Embryonic facial prominence (tissue), 1 donor: ENCODE results near the gene LRG1.

ENCODE experiments used
- DNase-seq: peaks from one replicate; pipeline ENCODE4 v3.0.0-alpha.2; 2016; ENCODE audit errors: extremely low spot score

The LRG1 gene

DNA sequence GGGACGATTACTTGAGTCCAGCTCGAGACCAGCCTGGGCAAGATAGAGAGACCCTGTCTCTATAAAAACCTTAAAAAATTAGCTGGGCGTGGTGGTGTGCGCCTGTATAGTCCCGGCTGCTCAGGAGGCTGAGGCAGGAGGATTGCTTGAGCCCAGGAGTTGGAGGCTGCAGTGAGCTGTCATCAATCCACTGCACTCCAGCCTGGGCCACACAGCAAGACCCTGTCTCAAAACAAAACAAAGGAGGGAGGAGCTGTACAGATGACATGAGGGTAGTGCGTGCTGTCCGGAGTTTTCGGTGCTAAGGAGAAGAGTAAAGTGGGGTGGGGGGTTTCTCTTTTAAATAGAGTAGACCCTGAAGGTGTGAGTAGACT, 45.2 kb downstream of the LRG1 start:
- no peak for DNase-seq

DNA sequence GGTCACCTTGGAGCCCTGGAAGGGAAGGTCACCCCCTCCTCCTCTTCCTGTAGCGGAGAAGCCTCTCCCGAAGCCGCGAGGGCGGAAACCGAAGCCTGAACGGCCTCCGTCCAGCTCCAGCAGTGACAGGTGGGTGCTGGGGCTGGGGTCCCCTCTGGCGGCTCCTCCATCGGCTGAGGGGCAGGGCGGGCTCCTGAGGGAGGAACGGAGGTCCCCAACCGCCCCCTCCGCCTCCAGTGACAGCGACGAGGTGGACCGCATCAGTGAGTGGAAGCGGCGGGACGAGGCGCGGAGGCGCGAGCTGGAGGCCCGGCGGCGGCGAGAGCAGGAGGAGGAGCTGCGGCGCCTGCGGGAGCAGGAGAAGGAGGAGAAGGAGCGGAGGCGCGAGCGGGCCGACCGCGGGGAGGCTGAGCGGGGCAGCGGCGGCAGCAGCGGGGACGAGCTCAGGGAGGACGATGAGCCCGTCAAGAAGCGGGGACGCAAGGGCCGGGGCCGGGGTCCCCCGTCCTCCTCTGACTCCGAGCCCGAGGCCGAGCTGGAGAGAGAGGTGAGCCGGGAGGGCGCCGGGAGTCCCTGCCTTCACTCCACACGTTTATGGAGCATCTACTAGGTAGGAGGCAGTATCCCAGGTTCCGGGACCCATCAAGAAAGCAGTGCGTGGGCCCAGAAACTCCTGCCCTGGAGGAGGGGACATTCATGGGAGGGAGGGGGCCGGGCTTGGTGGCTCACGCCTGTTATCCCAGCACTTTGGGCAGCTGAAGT, 45.7 kb downstream of the LRG1 start:
- no peak for DNase-seq

DNA sequence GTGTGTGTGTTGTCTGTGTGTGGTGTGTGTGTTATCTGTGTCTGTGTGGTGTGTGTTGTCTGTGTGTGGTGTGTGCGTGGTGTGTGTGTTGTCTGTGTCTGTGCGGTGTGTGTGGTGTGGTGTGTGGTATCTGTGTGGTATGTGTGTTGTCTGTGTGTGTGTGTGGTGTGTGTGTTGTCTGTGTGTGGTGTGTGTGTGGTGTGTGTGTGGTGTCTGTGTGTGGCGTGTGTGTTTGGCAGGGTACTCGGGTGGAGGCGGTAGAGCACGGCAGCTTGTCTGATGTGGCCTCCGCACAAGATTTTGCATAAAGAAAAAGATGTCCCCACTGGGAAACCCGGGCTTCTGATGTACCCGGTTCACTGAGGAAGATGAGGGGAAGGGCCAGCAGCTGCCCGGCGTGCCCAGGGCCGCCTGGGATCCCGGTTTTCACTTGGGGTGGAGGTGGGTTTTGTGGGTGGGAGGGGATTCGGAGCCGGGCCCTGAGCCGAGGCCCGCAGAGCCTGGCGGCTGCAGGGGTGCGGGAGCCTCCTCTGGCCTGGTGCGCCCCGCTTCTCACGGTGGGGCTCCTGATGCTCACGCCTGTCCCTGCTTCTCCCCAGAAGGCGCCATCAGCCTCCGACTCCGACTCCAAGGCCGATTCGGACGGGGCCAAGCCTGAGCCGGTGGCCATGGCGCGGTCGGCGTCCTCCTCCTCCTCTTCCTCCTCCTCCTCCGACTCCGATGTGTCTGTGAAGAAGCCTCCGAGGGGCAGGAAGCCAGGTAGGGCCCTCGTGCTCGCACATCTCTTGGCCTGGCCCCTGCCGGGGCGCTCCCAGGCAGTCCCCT, 46.5 kb downstream of the LRG1 start:
- no peak for DNase-seq

DNA sequence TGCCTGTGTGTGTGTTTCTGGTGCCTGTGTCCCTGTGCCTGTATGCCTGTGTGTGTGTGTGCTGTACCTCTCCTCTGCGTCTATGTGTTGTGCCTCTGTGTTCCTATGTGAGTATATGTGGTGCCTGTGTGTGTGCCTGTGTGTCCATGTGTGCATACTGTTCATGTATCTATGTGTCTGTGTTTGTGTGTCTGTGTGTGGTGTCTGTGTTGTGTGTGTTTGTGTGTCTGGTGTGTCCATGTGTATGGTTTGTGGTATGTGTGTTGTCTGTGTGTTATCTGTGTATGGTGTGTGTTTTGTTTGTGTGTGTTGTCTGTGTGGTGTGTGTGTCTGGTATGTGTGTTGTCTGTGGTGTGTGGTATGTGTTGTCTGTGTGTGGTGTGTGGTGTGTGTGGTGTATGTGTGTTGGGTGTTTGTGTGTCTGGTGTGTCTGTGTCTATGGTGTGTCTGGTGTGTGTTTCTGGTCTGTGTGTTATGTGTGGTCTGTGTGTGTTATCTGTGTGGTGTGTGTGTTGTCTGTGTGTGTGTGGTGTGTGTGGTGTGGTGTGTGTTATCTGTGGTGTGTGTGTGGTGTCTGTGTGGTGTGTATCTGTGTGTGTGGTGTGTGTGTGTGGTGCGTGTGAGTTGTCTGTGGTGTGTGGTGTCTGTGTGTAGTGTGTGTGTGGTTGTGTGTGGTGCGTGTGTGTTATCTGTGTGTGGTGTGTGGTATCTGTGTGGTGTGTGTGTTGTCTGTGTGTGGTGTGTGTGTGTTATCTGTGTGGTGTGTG, 47.3 kb downstream of the LRG1 start:
- no peak for DNase-seq

DNA sequence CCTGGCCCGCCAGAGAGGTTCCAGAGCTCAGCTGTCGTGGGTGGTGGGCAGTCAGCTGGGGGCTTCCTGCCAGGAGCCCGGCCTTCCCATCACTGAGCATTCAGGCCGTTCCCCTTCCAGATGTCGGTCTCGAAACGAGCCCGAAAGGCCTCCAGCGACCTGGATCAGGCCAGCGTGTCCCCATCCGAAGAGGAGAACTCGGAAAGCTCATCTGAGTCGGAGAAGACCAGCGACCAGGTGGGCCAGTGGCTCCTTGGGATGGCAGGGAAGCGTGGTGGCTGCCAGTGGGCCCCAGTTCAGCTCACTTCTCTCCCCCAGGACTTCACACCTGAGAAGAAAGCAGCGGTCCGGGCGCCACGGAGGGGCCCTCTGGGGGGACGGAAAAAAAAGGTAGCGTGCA, 48.4 kb downstream of the LRG1 start:
- no peak for DNase-seq

DNA sequence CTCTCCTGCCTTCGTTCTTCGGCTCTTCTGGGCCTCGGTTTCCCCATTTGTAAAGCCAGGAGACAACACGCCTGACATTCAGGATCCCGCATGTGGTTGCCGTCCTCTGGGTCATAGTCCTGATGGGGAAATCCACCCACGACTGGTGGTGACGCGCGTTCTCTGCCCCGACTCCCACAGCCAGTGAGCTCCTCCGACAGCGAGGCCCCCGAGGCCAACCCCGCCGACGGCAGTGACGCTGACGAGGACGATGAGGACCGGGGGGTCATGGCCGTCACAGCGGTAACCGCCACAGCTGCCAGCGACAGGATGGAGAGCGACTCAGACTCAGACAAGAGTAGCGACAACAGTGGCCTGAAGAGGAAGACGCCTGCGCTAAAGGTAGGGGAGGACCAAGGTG, 51.3 kb downstream of the LRG1 start:
- no peak for DNase-seq

DNA sequence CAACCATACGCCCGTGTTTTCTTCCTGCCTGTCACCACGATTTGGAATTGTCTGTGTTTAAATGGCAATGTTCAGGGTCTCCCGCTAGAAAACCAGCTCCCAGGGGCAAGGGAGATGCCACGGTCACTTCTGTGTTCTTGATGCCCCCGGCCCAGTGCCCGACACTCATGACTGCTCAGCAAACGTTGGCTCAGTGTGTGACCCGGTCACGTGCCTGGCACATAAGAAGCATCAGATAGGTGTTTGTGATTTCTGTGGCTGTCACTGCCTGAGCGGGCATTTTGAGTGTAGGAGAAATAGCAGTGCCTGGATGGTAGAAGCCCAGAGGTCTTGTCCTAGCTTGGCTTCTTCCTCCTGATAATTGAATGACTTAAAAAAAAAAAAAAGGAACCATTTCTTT, 52.3 kb downstream of the LRG1 start:
- DNase-seq = no peak
